GM18861 (cell line): Measurements from ENCODE around the gene COMMD10.
"Not testable (repeated sequence)": the region's sequence is repeated elsewhere in the genome, so short reads cannot be mapped to it uniquely, and the experiment has no call there.

Experiments
- ATAC-seq: cut with Tn5 transposase; IDR thresholded peaks from one replicate; pipeline ENCODE4 v1.9.1; 2021; ENCODE audit not compliant: unreplicated experiment

The COMMD10 gene

GRCh38 chr5:116091416-116091815 is 6.6 kb downstream of the COMMD10 start:
- no peak for ATAC-seq

- no peak for ATAC-seq
These were observed 12.5 kb downstream of the COMMD10 start for GRCh38 chr5:116097301-116097700.

DNA sequence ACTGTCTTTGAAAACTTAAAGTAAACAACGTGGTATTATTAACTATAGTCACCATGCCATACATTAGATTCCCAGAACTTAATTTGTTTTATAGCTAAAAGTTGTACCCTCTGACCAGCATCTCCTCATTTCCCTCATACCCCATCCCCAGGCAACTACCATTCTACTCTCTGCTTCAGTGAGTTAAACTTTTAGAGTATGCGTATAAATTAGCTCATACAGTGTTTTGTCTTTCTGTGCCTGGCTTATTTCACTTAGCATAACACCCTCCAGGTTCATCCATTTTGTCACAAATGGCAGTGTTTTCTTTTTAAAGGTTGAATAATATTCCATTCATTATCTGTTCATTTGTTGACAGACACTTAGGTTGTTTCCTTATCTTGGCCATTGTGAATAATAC is 14.2 kb downstream of the COMMD10 start:
- no peak for ATAC-seq

GRCh38 chr5:116104941-116105340 is 20.1 kb downstream of the COMMD10 start:
- not testable (repeated sequence) for ATAC-seq

DNA sequence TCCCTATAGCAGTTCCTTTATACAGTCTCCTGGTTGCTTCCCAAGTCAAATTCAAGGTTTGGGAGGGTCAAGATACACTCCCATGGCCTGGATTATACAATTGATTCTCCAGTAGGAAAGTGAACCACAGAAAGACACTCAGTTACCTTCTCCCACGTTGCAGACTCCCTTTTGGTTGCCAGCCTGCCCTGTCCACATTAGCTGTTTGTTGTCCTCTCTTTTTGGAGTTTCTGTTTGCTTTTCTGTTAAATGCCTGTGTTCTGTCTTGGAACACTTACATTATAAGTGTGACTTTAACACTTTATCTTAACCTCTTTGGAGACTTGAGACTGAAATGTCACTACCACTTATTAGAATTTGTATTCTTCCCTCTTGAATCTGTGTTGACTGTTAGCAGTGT is 30.3 kb downstream of the COMMD10 start:
- no peak for ATAC-seq

DNA sequence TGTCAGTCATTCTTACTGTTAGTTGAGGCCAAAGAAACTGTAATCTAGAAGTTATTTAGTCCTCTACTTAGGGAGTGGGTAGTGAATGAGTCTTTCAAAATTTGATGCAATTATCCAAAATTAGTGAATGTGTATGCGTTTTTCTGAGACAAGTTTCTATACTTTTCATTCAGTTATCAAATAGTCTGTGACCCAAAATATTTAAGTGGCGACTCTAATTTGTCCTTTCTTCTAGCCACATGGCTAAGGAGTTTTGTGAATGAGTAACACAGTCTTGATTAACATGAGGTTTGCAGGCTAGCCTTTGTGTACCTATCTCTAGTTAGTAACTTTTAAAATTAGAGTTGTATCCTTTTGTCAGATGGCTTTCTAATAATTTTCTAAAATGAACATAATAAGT is 45.6 kb downstream of the COMMD10 start:
- no peak for ATAC-seq

GRCh38 chr5:116130976-116131375 is 46.2 kb downstream of the COMMD10 start:
- no peak for ATAC-seq

GRCh38 chr5:116133281-116133680 is 48.5 kb downstream of the COMMD10 start:
- no peak for ATAC-seq

GRCh38 chr5:116135344-116135743 is 50.5 kb downstream of the COMMD10 start:
- ATAC-seq: peak; percentile 98

- peak; percentile 41 for ATAC-seq
These were observed 52.9 kb downstream of the COMMD10 start for GRCh38 chr5:116137544-116138378.

- no peak for ATAC-seq
These were observed 57.7 kb downstream of the COMMD10 start for GRCh38 chr5:116142495-116142894.

- no peak for ATAC-seq
These were observed 59.3 kb downstream of the COMMD10 start for GRCh38 chr5:116144103-116144502.

DNA sequence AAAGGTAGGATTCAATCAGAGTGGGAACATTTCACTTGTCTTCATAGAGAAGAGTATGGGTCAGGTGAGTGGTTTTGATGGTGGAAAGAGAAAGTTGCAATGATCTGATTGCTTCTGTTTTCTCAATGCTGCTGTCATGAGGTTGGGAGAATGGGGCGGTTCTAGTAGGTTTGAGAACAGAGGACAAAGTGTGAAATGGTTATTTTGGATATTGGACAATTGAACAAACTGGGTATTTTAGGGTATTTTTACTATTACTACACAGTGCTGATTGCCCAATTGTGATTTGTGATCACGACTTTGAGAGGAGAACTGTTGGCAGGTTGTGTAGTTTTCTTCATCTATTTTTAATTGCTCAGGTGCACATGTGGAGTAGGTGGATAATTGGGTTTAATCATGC is 60.2 kb downstream of the COMMD10 start:
- ATAC-seq: no peak

- no peak for ATAC-seq
These were observed 60.6 kb downstream of the COMMD10 start for GRCh38 chr5:116145416-116145815.

DNA sequence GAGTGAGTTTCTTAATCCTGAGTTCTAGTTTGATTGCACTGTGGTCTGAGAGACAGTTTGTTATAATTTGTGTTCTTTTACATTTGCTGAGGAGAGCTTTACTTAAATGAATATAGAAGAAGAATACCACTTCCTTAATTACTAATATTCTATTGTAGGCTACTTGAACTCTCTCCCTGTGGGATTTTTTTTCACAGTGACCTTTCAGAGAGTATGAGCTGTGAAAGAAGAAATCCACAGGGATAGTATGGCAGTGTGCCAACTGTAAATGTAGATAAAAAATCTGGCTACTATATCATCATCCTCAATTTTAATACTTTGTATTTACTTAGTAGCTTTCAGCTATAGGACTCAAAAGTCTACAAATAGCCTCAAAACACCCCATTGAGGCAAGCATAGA is 67.3 kb downstream of the COMMD10 start:
- no peak for ATAC-seq

- no peak for ATAC-seq
These were observed 68.9 kb downstream of the COMMD10 start for GRCh38 chr5:116153687-116154174.

- no peak for ATAC-seq
These were observed 69.4 kb downstream of the COMMD10 start for GRCh38 chr5:116154252-116154651.

DNA sequence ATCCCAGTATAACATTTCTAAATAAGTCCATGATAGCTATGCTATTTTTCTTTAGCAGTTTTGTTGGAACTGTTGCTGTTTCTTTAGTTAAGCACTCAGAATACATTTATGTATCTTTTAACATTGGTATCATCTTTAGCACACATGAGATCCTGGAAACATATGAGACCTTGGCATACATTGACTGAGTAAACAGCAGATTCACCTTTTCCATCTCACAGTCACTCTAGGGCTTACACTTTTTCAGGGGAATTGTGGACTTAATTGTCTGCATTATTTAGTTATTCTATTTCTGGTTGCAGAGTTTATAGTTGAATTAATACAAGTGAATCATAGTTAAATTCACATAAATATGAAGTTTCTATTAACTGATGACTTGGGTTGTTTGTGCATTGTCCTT is 70.1 kb downstream of the COMMD10 start:
- no peak for ATAC-seq

- no peak for ATAC-seq
These were observed 73.1 kb downstream of the COMMD10 start for GRCh38 chr5:116157902-116158301.

GRCh38 chr5:116159006-116159405 is 74.2 kb downstream of the COMMD10 start:
- ATAC-seq: no peak

DNA sequence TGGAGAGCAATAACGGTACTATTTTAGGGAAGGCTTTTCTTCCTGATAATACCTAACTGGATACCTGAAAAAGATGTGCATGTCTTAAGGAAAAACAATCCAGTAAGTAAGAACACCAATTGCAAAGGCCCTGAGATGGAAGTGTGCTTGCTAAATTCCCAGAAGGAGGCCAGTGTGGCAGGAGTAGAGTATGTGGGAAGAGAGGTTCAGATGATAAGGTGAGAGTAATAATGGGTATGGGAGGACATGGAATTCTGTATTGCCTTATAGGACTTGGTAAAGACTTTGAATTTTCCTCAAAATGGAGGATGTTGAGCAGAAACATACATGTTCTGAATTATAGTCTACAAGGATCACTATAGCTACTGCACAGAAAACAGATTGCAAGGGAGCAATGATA is 89.3 kb downstream of the COMMD10 start:
- no peak for ATAC-seq

DNA sequence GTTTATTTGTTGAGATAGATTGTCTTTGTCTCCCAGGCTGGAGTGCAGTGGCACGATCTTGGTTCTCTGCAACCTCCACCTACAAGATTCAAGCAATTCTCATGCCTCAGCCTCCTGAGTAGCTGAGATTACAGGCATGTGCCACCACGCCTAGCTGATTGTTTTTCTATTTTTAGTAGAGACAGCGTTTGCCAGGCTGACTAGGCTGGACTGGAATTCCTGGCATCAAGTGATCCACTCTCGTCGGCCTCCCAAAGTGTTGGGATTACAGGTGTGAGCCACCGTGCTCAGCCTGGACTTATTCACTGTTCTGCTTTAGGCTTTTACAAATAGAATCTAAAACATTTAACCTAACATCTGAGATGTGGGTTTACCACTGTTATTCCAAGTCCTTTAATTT is 91.3 kb downstream of the COMMD10 start:
- ATAC-seq: no peak

GRCh38 chr5:116178925-116179324 is 94.1 kb downstream of the COMMD10 start:
- no peak for ATAC-seq
